UCSD-AML1 (cell line): ENCODE measurements around the gene TGM4.
A peak's percentile ranks its signal among the peaks of the same experiment; 100 is the strongest.
"Not testable (repeated sequence)": the region's sequence is repeated elsewhere in the genome, so short reads cannot be mapped to it uniquely, and the experiment has no call there.

ENCODE experiments used
- DNase-seq: peaks from one replicate; lab custom pipeline; 2025; ENCODE audit not compliant: unreplicated experiment; lab: John Stamatoyannopoulos, UW

Gene TGM4

DNA sequence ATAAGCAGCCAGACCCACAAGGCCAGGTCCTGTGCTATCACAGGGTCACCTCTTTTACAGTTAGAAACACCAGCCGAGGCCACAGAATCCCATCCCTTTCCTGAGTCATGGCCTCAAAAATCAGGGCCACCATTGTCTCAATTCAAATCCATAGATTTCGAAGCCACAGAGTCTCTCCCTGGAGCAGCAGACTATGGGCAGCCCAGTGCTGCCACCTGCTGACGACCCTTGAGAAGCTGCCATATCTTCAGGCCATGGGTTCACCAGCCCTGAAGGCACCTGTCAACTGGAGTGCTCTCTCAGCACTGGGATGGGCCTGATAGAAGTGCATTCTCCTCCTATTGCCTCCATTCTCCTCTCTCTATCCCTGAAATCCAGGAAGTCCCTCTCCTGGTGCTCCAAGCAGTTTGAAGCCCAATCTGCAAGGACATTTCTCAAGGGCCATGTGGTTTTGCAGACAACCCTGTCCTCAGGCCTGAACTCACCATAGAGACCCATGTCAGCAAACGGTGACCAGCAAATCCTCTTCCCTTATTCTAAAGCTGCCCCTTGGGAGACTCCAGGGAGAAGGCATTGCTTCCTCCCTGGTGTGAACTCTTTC, 39.6 kb downstream of the TGM4 start:
- peak; percentile 72 for DNase-seq

DNA sequence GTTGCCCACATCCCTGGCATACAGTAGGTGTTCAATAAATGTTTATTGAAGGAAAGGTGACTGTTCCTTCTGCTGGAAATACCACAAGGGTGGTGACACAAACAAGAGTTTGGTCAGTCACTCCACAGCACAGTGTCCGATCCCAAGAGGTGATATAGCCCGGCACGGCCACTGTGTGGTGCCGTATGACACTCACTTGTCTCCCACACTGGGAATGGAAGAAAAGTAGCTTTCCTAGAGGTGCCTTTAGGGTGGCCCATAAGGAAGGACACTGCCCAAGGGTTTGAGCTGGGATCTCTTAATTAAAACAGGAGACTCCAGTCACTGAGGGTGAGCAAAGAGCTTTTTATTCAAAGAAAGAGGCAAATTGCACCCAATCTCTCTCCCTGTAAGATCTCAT, 40.5 kb downstream of the TGM4 start:
- DNase-seq: peak; percentile 37

- DNase-seq: no peak
Measured at GRCh38 chr3:44915702-44916438, 41.5 kb downstream of the TGM4 start.

DNA sequence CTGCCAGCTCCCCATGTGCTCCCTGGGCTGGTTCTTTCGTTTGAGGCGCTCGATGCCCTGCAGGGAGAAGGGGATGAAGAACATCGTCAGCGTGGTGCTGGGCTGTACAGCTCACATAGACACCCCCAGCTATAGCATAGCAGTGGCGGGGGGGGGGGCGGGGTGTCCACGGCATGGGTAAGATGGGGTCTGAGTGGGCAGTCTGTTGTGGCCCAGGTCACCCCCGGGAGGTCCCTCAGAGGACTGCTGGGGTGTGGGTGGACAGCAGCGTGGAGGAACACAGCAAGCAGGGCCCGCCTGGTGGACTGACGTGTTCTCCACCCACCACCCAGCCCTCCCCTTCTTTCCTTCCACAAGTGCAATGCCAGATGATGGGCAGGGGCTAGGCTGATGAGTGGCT, 43.7 kb downstream of the TGM4 start:
- no peak for DNase-seq

GRCh38 chr3:44918581-44918980, 44.2 kb downstream of the TGM4 start:
- DNase-seq: no peak

- no peak for DNase-seq
Measured at GRCh38 chr3:44920081-44920480, 45.7 kb downstream of the TGM4 start.

- DNase-seq: no peak
Measured at GRCh38 chr3:44923632-44924456, 49.4 kb downstream of the TGM4 start.

GRCh38 chr3:44924457-44925084, 50.2 kb downstream of the TGM4 start:
- no peak for DNase-seq

GRCh38 chr3:44926172-44926571, 51.8 kb downstream of the TGM4 start:
- DNase-seq: no peak

GRCh38 chr3:44926921-44927320, 52.5 kb downstream of the TGM4 start:
- DNase-seq: no peak

- no peak for DNase-seq
Measured at GRCh38 chr3:44927371-44927770, 53.0 kb downstream of the TGM4 start.

DNA sequence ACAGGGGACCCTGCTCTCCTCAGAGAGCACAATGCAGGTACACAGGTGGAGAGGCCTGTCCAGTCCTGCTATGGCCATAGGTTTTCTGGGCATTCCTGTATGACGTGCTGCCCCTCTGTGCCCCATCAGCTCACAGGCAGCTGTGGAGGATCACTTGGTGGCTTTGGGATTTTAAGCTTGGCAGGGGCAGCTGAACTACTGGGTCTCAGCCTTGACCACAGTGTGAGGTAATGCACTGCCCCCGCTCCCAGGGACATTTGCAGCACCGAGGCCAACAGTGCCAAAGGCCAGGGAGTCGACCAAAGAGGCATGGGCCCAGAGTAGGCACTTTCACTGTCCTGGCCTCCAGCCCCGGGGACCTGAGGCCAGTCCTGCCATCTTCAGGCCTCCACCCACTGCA, 55.4 kb downstream of the TGM4 start:
- DNase-seq: no peak

DNA sequence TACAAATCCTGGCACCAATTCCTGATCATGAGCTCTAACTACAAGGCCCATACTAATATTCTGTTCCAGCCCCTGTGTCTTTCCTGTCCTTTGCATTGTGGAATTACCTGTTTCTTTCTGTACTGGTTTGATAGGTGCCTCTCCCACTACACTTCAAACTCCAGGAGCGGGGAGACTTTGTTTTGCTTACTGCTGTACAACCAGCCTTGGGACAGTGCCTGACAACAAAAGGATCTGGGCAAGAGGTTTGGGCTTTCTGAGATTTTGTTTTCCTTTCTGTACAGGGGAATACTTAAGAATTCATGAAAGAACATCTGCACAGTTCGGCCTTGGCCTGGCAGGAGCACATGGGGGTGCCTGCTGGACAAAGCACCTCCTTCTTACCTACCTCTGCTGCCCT, 56.5 kb downstream of the TGM4 start:
- DNase-seq: no peak

DNA sequence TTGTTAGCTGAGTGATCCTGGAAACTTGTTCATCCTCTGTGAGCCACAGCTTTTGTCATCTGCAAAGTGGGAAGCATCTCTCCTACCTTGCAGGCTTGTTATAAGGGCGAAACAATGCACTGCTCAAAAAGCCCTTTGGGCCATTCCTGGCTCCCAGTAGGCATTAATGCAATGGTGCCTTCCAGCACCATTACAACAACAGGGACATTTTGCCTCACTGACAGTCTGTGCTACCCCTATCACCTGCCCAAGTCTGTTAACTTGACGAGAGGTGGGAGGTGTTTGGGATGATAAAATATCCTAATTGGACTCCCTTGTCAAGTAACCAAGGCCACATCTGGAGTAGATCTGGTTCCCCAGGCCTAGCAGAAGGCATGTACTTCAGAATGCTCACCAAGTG, 57.4 kb downstream of the TGM4 start:
- no peak for DNase-seq

GRCh38 chr3:44932271-44932670, 57.9 kb downstream of the TGM4 start:
- DNase-seq: no peak

GRCh38 chr3:44932986-44933944, 58.9 kb downstream of the TGM4 start:
- no peak for DNase-seq

GRCh38 chr3:44939581-44940036, 65.2 kb downstream of the TGM4 start:
- DNase-seq: no peak

DNA sequence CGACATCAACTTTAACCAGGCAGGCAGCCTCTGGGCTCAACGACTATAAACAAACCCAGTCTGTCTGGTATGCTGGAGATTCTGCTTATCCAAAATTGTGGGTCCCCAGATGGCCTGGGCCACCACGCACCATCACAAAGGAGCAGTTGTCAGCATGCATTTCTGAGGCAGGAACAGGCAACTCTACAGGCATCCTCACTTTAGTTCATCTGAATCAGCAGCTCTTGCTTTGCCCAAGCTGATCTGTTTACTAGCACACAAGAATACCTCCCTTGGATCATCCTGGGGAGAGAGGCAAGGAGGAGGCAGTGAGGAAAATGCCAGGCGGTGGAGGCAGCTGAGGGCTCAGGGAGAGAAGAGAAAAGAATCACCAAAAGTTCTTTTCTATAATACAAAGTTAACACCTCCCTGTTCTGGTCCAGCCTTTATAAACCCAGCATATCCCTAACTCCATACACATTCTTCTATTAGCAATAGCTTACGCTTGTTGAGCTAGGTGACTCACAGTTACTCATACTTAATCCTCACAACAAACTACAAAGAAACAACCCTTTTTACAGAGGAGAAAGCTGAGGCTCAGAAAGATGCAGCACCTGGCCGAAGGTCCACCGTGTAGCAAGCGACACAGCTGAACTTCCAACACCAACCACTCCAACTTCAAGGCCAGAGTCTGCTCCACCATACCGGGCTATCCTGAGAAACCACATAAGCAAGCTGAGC, 68.0 kb downstream of the TGM4 start:
- no peak for DNase-seq

GRCh38 chr3:44948239-44948638, 73.8 kb downstream of the TGM4 start:
- DNase-seq: no peak

- not testable (repeated sequence) for DNase-seq
Measured at GRCh38 chr3:44949770-44950169, 75.4 kb downstream of the TGM4 start.
